GM12801 (cell line): Measurements from ENCODE around the gene HMGCS2.

ENCODE experiments used
- TF ChIP-seq, protein P1 (sequence below): IDR thresholded peaks from one replicate; pipeline ENCODE4 v1.5.1; 2011; ENCODE audit warnings: control low read depth; ENCODE audit not compliant: insufficient read length; ENCODE audit errors: extremely low read depth

Gene HMGCS2

DNA sequence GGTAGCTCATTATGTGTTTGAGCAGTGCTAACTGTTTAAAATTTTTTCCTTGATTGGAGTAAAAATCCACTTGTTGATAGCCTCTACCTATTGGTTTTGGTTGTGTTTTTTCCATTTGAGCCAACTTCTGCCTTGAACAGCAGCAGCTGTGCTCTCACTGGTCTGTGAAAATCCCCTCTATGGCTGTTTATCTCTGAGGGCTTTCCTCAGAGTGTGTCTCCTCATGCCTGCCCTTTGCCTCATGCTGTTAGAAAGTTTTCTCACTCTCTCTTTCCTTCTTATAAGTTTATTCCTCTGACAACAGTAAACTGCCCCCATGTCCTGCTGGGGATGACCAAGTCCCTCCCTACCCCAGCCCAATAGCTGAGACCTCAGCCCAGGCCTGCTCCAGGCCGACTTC lies 28.5 kb upstream of the HMGCS2 start:
- TF ChIP-seq, protein P1, sequence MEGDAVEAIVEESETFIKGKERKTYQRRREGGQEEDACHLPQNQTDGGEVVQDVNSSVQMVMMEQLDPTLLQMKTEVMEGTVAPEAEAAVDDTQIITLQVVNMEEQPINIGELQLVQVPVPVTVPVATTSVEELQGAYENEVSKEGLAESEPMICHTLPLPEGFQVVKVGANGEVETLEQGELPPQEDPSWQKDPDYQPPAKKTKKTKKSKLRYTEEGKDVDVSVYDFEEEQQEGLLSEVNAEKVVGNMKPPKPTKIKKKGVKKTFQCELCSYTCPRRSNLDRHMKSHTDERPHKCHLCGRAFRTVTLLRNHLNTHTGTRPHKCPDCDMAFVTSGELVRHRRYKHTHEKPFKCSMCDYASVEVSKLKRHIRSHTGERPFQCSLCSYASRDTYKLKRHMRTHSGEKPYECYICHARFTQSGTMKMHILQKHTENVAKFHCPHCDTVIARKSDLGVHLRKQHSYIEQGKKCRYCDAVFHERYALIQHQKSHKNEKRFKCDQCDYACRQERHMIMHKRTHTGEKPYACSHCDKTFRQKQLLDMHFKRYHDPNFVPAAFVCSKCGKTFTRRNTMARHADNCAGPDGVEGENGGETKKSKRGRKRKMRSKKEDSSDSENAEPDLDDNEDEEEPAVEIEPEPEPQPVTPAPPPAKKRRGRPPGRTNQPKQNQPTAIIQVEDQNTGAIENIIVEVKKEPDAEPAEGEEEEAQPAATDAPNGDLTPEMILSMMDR: no peak

DNA sequence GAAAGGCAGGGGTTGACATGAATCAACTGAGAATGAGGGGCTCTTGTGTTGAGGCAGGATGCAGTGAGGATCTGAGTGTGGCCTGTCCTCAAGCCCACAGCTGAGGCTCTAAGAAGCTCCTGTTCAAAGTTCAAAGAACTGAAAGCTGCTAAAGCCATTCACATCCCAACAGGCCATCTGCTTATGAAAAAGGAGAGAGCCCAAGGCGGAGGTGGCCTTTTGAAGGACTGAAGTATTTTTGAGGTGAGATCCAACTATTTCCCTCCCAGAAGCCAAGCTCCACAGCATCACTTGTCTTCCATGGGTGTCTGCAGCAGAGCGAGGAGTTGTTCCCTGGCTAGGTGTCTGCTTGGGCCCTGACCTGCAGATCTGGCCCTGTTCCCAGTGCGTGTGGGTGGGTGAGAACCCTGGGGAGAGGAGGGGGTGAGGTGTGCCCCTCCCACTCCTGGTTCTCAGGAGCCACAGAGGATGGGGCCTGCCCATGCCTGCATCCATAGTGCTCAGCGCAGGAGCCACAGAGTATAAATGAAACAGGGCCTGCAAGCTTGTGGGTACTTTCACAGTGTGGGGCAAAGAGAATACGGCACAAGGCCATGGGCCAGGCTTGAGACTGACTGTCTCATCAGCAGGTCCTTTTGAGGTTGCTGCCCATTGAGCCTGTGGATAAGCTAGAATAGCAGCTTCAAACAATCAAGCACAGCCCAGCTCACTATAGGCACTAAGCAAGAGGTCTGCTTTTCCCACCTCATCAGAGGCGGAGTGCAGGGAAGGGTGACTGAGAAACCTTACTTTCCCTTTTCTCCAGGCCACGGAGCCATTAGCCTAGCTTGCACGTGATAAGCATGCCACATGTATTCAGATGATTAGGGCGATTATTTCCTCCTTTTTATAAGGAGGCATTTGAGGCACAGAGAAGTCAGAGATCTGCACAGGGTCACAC lies 26.8 kb upstream of the HMGCS2 start:
- TF ChIP-seq, protein P1: no peak

DNA sequence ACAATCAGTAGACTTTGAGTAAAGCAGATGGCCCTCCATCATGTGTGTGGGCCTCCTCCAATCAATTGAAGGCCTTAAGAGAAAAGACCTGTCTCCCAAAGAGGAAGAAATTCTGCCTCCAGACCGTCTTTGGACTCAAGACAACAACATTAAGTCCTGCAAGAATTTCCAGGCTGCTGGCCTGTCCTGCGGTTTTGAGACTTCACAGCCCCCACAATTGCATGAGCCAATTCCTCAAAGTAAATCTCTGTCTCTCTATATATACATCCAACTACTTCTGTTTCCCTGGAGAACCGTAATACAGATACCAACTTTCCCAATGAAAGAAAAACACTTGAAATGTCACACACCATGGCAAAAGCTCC lies 26.2 kb upstream of the HMGCS2 start:
- TF ChIP-seq, protein P1: no peak

DNA sequence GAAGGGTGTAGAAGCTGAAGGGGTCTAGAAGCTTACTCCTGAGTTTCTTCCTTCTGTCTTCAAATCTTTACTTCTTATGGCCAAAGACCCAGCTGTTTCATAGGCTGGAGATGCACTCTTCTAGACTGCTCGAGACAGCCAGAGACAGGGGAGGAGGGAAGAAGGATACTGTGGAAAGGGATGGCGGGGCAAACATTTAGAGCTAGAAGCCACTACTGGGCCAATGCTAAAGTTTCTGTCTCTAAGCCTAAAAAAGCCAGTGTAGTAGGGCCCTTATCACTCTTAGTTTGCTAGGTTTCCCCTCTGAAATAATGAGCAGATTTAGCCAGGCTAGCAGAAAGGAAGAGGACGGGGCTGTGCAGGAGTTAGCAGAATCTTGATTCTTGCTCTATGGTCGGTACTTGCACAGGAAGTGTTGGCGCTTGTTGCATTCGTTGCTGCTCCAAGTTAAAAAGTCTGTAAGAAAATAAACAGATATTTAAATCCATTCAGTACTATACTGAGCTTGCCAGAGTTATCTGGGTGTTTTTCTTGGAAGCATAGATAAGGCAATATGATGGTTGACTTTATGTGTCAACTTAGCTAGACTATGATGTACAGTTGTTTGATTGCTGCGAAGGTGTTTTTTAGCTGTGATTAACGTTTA lies 25.6 kb upstream of the HMGCS2 start:
- TF ChIP-seq, protein P1: no peak

DNA sequence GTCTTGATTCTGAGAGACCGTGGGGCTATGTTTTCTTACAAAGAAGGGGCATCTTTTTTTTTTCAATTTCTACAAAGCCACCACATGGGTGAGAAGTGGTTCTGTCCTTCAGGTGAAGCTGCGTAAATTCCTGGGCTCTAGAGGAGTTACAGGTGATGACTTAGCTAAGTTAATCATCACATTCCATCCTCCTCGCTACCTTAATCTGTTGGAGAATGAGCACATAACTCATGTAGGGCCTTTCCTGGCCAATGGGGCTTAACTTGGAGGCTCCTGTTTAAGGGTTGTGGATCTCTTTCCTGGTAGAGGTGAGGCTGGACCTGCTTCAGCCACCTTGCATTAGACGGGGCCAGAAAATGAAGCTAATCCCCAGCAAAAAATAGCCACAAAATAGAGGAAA lies 22.7 kb upstream of the HMGCS2 start:
- TF ChIP-seq, protein P1: no peak

DNA sequence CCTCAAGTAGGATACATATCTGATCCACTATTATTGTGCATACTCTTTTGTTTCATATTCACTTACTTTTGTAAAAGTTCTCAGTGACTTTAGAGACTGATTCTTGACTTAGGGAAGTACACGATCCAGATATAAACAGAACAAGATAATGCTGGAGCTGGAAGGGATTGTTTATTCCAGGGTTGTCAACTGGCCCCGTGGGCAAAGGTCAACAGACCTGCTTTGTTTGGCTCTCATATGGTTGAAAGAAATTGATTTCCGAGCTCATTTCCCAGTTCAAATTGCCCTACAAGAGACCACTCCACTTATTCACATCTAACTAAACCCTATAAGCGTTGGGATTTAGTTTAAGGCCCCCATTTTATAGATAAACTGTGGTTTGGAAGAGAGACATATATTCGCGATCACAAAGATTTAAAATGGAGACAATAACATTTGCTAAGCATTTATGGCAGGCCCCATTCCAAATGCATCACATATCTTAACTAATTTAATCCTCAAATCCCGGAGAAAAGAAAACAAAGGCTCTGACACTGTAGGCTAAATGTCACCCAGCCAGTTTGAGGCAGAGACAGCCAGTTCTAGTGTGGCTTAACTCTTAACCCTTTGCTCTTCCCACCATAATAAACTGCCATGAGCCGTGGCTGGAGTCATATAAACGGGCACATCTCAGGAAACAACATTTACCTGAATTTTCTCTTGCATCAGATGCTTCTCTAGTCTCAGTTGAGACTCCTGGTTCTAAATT lies 21.9 kb upstream of the HMGCS2 start:
- TF ChIP-seq, protein P1: no peak

DNA sequence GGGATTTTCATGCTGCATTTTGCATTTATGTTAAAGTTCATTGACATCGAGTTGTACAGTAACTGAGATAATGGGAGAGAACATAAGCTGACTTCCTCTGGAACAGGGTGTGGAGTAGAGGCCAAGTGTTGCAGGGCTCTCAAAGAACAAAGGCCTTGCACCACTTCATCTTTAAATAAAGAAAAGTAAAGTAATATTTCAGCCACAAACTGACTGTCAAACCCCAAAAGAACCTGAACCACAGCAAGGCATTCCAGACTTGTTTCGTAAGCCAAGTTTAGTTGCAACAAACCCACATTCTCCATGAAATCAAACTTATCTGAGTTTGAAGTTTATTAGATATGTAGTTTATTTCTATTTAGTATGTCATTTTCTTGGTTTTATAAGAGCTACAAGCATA lies 19.1 kb upstream of the HMGCS2 start:
- TF ChIP-seq, protein P1: no peak
